ENCODE results near the gene SAMD10. TPM values are rescaled to one million over a fixed set of nuclear protein-coding genes. Genes with fewer than 3 reads are reported as not detected.
"Not testable (repeated sequence)": the region's sequence is repeated elsewhere in the genome, so short reads cannot be mapped to it uniquely, and the experiment has no call there.

SAMD10 gene
- total RNA-seq, 6 experiments from 2014 or later, result 2.7 to 6.7 (median 3.5) TPM

DNA sequence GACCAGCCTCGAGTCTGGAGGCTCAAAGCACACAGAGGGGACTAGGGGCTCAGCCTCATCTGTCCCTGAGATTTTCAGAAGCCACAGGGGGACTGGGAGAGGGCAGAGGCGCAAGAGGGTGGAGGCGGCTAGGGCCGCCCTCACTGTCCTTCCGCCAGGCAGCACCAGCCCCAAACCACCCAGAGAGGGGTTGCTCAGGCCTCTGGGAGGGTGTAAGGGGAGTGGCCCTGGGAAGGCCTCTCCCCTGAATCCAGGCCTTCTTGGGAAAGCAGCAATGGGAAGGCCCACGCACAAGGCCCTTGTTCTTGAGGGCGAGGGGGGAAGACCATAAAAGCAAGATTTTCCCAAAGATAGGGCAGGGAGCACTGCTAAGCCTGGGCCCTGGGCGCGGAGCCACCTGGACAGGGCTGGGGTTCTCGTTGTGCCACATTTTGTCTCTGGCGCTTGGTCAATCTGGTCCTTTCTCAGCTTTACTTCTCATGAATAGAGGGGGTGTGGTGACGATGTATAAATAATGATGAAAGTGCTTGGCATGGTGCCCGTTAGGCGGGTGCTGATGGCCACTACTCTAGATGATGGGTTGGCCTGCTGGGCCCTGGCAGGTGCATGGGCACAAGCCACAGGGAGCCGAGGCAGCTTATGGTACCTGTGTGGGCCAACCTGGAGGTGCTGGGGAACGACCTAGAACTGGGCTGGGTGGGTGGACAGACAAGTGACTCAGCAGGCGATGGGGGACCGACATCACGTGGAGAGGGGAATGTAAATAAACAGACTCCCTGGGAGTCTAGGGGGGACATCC lies 4.8 kb downstream of the SAMD10 start:
- Histone ChIP-seq H3K36me3 (no peaks in the 10 kb centered on the region), H3K4me3 (no peak overlapping the region), H3K27me3 (no peaks in the 10 kb centered on the region), H3K27ac (peak overlapping the region in 1 of 3 donors; percentile 19), H3K4me1 (peaks cover 0 to 17% (median 6%) of the 10 kb centered on the region in 4 donors), H3K9me3 (no peaks in the 10 kb centered on the region)
- DNase-seq (peak; percentile 52 to 85 (median 78)), ATAC-seq (peak; percentile 24 to 53 (median 31))
- WGBS (ENCODE audit: insufficient coverage, low coverage, low lambda C conversion rate, missing lambda C conversion rate), result 45% methylated on average over 9 of the region's 19 CpGs
- intact Hi-C loops (cut with DNase I), result loop anchor here (10.0 kb wide), 2 partner anchors 430 to 440 kb away; partner anchors contain the start of genes PTK6 (in 1 of the 2) and SRMS (in 1 of the 2)
- TF ChIP-seq, protein P1, sequence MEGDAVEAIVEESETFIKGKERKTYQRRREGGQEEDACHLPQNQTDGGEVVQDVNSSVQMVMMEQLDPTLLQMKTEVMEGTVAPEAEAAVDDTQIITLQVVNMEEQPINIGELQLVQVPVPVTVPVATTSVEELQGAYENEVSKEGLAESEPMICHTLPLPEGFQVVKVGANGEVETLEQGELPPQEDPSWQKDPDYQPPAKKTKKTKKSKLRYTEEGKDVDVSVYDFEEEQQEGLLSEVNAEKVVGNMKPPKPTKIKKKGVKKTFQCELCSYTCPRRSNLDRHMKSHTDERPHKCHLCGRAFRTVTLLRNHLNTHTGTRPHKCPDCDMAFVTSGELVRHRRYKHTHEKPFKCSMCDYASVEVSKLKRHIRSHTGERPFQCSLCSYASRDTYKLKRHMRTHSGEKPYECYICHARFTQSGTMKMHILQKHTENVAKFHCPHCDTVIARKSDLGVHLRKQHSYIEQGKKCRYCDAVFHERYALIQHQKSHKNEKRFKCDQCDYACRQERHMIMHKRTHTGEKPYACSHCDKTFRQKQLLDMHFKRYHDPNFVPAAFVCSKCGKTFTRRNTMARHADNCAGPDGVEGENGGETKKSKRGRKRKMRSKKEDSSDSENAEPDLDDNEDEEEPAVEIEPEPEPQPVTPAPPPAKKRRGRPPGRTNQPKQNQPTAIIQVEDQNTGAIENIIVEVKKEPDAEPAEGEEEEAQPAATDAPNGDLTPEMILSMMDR (IDR thresholded peaks at IDR 0.05), result no peak
- no peak for TF ChIP-seq POLR2A (IDR thresholded peaks at IDR 0.05)

DNA sequence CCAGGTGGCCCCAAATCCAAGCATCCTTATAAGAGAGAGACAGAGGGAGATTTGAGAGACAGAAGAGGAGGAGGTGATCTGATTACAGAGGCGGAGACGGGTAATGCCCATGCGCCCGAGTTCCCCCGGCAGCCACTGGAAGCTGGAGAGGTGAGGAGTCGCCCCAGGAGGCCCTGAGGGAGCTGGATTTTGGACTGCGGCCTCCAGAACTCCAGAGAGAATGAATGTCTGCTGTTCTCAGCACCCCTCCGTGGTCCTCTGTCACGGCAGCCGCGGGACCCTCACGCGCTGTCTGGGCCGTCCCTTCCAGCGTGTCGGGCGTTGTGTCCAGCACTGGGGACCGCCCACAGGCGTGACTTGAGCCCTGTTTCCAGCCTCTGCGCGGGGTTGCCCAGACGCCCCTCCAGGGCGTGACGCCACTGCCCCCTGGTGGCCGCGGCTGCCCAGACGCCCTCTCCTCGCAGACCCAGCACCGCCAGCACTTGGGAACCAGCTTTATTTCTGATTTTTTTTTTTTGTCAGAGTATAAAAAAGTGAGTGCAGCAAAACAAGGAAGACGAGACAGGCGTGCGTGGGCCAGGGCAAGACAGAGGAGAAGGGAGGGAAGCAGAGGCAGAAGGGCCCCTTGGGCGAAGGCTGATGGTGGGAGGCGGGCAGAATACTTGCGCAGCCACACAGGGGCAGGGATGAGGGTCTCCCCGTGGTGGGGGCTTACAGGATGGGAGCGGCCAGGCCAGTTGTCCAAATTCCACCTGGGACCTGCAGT lies 5.6 kb downstream of the SAMD10 start:
- DNase-seq (peak; percentile 91 to 93 (median 91)), ATAC-seq (peak; percentile 76 to 86 (median 82))
- TF ChIP-seq POLR2A (IDR thresholded peaks at IDR 0.05), result no peak
- TF ChIP-seq, protein P1 (IDR thresholded peaks at IDR 0.05), result peak; percentile 94 to 100 (median 99)
- Histone ChIP-seq H3K9me3 (no peaks in the 10 kb centered on the region), H3K36me3 (no peaks in the 10 kb centered on the region), H3K4me3 (peak overlapping the region; percentile 23 to 45 (median 39)), H3K27me3 (no peaks in the 10 kb centered on the region), H3K4me1 (peaks cover 0 to 18% (median 6%) of the 10 kb centered on the region in 4 donors), H3K27ac (peak overlapping the region in 1 of 3 donors; percentile 19)
- 21% methylated on average over 14 of the region's 37 CpGs for WGBS (ENCODE audit: insufficient coverage, low coverage, low lambda C conversion rate, missing lambda C conversion rate)
- intact Hi-C loops (cut with DNase I), result loop anchor here (10.0 kb wide), 2 partner anchors 429 to 439 kb away; partner anchors contain the start of genes PTK6 (in 1 of the 2) and SRMS (in 1 of the 2)

DNA sequence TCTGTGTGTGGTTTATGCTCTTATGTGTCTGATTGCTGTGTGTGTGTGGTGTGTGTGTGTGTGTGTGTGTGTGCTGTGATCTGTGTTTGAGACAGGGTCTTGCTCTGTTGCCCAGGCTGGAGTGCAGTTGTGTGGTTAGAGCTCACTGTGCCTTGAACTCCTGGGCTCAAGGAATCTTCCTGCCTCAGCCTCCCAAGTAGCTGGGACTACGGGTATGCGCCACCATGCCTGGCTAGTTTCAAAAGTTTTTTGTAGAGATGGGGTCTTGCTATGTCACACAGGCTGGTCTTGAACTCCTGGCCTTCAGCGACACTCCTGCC lies 6.3 kb downstream of the SAMD10 start:
- intact Hi-C loops (cut with DNase I), result loop anchor here (10.0 kb wide), 2 partner anchors 428 to 438 kb away; partner anchors contain the start of genes PTK6 (in 1 of the 2) and SRMS (in 1 of the 2)
- 72% methylated on average over 3 of the region's 3 CpGs for WGBS (ENCODE audit: insufficient coverage, low coverage, low lambda C conversion rate, missing lambda C conversion rate)
- TF ChIP-seq, protein P1 (IDR thresholded peaks at IDR 0.05), result no peak
- TF ChIP-seq POLR2A (IDR thresholded peaks at IDR 0.05), result no peak
- no peak for DNase-seq
- no peak for ATAC-seq
- H3K9me3 ChIP-seq, result no peaks in the 10 kb centered on the region
- H3K36me3 ChIP-seq, result no peaks in the 10 kb centered on the region
- no peak overlapping the region for H3K27ac ChIP-seq
- H3K4me3 ChIP-seq, result no peak overlapping the region
- no peaks in the 10 kb centered on the region for H3K27me3 ChIP-seq
- H3K4me1 ChIP-seq, result peaks cover 0 to 21% (median 7%) of the 10 kb centered on the region in 4 donors

DNA sequence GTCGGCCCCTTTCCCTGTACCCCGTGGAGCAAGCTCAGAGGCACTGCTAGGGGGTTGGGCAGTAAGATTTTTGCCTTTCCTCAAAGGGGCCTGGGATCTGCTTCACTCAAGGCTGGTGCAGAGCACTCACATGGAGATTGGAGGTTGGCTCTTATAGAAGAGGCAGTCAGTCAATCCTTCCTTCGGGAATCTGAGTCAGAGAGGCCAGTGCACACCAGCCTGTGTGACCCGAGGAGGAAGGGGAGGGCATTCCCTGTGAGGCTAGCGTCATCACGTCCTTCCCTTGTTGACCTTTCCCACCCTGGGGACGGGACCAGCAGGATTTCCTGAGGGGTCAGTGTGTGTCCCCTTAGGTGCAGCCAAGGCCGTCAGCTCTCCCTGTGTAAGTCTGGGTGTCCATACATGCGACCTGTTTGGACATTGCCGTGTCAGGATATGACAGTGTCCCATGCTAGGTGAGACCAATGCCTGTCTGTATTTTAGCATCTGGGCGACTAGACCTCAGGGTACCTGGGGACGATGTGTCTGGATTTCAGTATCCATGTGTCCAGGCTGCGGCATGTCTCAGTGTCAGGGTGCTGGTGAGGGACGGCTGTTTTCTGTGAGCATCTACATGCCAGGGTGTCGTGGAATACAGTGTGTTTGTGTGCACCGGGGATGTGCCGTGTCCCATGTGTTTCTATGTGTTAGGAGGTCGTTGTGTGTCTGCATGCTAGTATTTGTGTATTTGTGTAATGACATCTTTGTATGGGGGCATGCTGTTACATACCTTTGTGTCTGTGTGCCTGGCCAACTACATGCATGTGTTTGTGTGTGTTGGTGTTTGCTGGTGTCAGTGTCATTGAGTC lies 6.9 kb downstream of the SAMD10 start:
- no peak overlapping the region for H3K27ac ChIP-seq
- peak in 3 of 4 donors; percentile 0 to 33 (median 26) for ATAC-seq
- H3K27me3 ChIP-seq, result no peaks in the 10 kb centered on the region
- H3K9me3 ChIP-seq, result no peaks in the 10 kb centered on the region
- peak; percentile 40 to 54 (median 49) for DNase-seq
- peaks cover 0 to 5% (median 1%) of the 10 kb centered on the region in 4 donors for H3K36me3 ChIP-seq
- TF ChIP-seq, protein P1 (IDR thresholded peaks at IDR 0.05), result no peak
- no peak for TF ChIP-seq POLR2A (IDR thresholded peaks at IDR 0.05)
- no peak overlapping the region for H3K4me3 ChIP-seq
- intact Hi-C loops (cut with DNase I), result loop anchor here (10.0 kb wide), 2 partner anchors 428 to 438 kb away; partner anchors contain the start of genes PTK6 (in 1 of the 2) and SRMS (in 1 of the 2)
- H3K4me1 ChIP-seq, result peaks cover 0 to 21% (median 7%) of the 10 kb centered on the region in 4 donors
- 12% methylated on average over 5 of the region's 18 CpGs for WGBS (ENCODE audit: insufficient coverage, low coverage, low lambda C conversion rate, missing lambda C conversion rate)

DNA sequence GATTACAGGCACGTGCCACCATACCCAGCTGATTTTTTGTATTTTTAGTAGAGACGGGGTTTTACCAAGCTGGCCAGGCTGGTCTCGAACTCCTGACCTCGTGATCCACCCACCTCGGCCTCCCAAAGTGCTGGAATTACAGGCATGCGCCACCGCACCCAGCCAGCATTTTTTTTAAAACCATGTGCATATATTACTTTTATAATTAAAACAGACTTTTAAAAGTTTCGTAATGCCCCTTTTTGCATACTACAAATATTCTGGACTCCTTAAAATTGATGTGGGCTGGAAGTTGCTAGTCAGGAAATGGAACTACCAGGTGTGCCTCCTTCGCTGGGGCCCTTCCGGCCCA lies 7.5 kb downstream of the SAMD10 start:
- ATAC-seq, H3K27ac ChIP-seq: not testable (repeated sequence)

More for the DNA sequence above, 7.5 kb downstream of the SAMD10 start:
- Histone ChIP-seq H3K4me1 (peaks cover 0 to 21% (median 7%) of the 10 kb centered on the region in 4 donors), H3K36me3 (peaks cover 0 to 10% (median 4%) of the 10 kb centered on the region in 4 donors)
- not testable (repeated sequence) for H3K27me3 ChIP-seq, DNase-seq, H3K4me3 ChIP-seq, H3K9me3 ChIP-seq
- intact Hi-C loops (cut with DNase I), result loop anchor here (10.0 kb wide), 2 partner anchors 427 to 437 kb away; partner anchors contain the start of genes PTK6 (in 1 of the 2) and SRMS (in 1 of the 2)
- 72% methylated on average over 10 of the region's 10 CpGs for WGBS (ENCODE audit: insufficient coverage, low coverage, low lambda C conversion rate, missing lambda C conversion rate)
